Measurements from ENCODE around the gene ZBTB20. TPM values are rescaled to one million over a fixed set of nuclear protein-coding genes. Genes with fewer than 3 reads are reported as not detected.

The ZBTB20 gene
- total and polyA plus RNA-seq, 12 donors = 0.57 to 105 (median 86.8) TPM

GRCh38 chr3:114983248-114983647 is 163.8 kb downstream of the ZBTB20 start:
- no peak for TF ChIP-seq CTCF (IDR thresholded peaks at IDR 0.05)
- Histone ChIP-seq H3K36me3 (no peaks in the 10 kb centered on the region), H3K27me3 (no peaks in the 10 kb centered on the region), H3K4me3 (no peak overlapping the region), H3K27ac (no peak overlapping the region), H3K9me3 (no peaks in the 10 kb centered on the region), H3K4me1 (peaks cover 0 to 6% (median 0%) of the 10 kb centered on the region in 9 donors)
- ATAC-seq (no peak), DNase-seq (no peak)
- intact Hi-C loops (cut with DNase I) = no loop called here
- 85% methylated on average over 6 of the region's 6 CpGs for WGBS, 2 donors

DNA sequence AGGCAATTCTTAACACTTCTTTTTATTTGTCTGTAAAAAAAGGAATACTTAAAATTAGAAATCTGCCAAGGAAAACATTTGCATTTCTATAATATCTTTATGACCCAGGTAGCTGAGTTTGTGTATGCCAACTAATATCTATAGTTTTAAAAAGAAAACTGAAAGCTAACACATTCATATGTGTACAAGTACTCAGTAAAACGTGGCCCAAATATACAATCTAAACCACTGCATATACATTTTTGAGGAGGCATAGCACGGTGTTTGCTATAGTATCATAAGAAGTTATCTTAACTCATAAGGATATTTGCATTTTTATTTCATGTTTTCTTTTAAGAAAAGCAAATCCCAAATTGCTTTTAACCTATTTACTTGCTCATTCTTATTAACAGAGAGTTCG is 172.7 kb downstream of the ZBTB20 start:
- ATAC-seq = no peak
- peaks cover 0 to 34% (median 0%) of the 10 kb centered on the region in 9 donors for H3K36me3 ChIP-seq
- no peak for TF ChIP-seq CTCF (IDR thresholded peaks at IDR 0.05)
- DNase-seq = no peak
- no peaks in the 10 kb centered on the region for H3K27me3 ChIP-seq
- intact Hi-C loops (cut with DNase I) = no loop called here
- no peak overlapping the region for H3K27ac ChIP-seq
- no peak overlapping the region for H3K4me3 ChIP-seq
- peaks cover 0 to 5% (median 0%) of the 10 kb centered on the region in 11 donors for H3K9me3 ChIP-seq
- peaks cover 0 to 5% (median 0%) of the 10 kb centered on the region in 9 donors for H3K4me1 ChIP-seq
- 94 to 95% methylated on average over 3 of the region's 3 CpGs for WGBS, 2 donors

DNA sequence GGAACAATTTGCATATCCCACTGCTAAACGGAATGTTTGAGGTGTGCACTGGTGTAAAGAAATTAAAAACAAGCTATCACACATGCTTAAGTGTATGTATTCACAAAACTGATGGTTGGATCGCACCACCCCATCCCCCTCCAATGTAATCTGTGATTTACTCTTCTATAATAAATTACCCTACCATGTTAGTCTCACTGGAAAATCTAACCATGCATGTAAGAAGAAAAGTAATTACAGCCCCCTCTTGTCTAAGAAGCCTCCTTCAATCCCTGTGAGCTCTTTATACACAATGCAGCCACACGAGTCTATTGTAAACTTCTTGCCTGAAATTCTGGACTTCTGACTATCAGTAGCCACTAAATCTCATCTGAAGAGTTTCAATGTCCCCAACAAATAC is 173.6 kb downstream of the ZBTB20 start:
- DNase-seq = no peak

GRCh38 chr3:114967168-114967567 is 179.9 kb downstream of the ZBTB20 start:
- DNase-seq (no peak), ATAC-seq (no peak)
- WGBS, 2 donors = 50 to 52% methylated on average over 1 of the region's 1 CpG
- no peak for TF ChIP-seq CTCF (IDR thresholded peaks at IDR 0.05)
- Histone ChIP-seq H3K27ac (no peak overlapping the region), H3K36me3 (peaks cover 0 to 24% (median 0%) of the 10 kb centered on the region in 9 donors), H3K4me3 (no peak overlapping the region), H3K4me1 (peaks cover 0 to 11% (median 3%) of the 10 kb centered on the region in 9 donors), H3K27me3 (no peaks in the 10 kb centered on the region), H3K9me3 (no peaks in the 10 kb centered on the region)
- intact Hi-C loops (cut with DNase I) = no loop called here

More for the DNA sequence above, 173.6 kb downstream of the ZBTB20 start:
- Histone ChIP-seq H3K27ac (no peak overlapping the region), H3K9me3 (peaks cover 0 to 5% (median 0%) of the 10 kb centered on the region in 11 donors), H3K4me3 (no peak overlapping the region), H3K36me3 (peaks cover 0 to 34% (median 0%) of the 10 kb centered on the region in 9 donors), H3K4me1 (peaks cover 0 to 5% (median 0%) of the 10 kb centered on the region in 9 donors), H3K27me3 (no peaks in the 10 kb centered on the region)
- whole genome bisulfite sequencing, 2 donors = 90 to 97% methylated on average over 3 of the region's 3 CpGs
- intact Hi-C loops (cut with DNase I) = no loop called here
- no peak for ATAC-seq
- TF ChIP-seq CTCF (IDR thresholded peaks at IDR 0.05) = no peak

Data from heart right ventricle (tissue), 16 donors.